Measurements from ENCODE around the gene TMEM98. TPM values are rescaled to one million over a fixed set of nuclear protein-coding genes. Genes with fewer than 3 reads are reported as not detected.
"Not testable (repeated sequence)": the region's sequence is repeated elsewhere in the genome, so short reads cannot be mapped to it uniquely, and the experiment has no call there.

TMEM98 gene
- total RNA-seq, 2 donors from 2014 or later = 0.59 to 0.76 TPM

DNA sequence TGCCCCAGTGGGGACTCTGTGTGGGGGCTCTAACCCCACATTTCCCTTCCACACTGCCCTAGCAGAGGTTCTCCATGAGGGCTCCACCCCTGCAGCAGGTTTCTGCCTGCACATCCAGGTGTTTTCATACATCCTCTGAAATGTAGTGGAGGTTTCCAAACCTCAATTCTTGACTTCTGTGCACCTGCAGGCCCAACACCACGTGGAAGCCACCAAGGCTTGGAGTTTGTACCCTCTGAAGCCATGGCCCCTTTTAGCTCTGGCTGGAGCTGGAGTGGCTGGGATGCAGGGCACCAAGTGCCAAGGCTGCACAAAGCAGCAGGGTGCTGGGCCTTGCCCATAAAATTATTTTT, 59.5 kb downstream of the TMEM98 start:
- H3K9me3 Mint-ChIP-seq; H3K27ac Mint-ChIP-seq; H3K36me3 Mint-ChIP-seq; ATAC-seq; H3K4me3 Mint-ChIP-seq; H3K4me1 Mint-ChIP-seq (ENCODE audit: low read depth in 2 of 2); DNase-seq (ENCODE audit: low spot score): not testable (repeated sequence)
- peaks cover 2 to 16% of the 10 kb centered on the region in 2 donors for H3K27me3 Mint-ChIP-seq

DNA sequence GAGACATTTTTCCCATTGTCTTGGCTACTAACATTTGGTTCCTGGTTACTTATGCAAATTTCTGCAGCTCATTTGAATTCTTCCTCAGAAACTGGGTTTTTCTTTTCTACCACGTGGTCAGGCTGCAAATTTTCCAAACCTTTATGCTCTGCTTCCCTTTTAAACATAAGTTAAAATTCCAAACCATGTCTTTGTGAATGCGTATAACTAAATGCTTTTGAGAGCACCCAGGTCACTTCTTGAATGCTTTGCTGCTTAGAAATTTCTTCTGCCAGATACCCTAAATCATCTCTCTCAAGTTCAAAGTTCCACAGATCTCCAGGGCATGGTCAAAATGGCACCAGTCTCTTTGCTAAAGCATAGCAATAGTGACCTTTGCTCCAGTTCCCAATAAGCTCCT, 59.9 kb downstream of the TMEM98 start:
- H3K27ac Mint-ChIP-seq; H3K36me3 Mint-ChIP-seq; H3K4me3 Mint-ChIP-seq; ATAC-seq; H3K9me3 Mint-ChIP-seq; H3K4me1 Mint-ChIP-seq (ENCODE audit: low read depth in 2 of 2); DNase-seq (ENCODE audit: low spot score): not testable (repeated sequence)
- H3K27me3 Mint-ChIP-seq = peaks cover 0 to 16% of the 10 kb centered on the region in 2 donors

DNA sequence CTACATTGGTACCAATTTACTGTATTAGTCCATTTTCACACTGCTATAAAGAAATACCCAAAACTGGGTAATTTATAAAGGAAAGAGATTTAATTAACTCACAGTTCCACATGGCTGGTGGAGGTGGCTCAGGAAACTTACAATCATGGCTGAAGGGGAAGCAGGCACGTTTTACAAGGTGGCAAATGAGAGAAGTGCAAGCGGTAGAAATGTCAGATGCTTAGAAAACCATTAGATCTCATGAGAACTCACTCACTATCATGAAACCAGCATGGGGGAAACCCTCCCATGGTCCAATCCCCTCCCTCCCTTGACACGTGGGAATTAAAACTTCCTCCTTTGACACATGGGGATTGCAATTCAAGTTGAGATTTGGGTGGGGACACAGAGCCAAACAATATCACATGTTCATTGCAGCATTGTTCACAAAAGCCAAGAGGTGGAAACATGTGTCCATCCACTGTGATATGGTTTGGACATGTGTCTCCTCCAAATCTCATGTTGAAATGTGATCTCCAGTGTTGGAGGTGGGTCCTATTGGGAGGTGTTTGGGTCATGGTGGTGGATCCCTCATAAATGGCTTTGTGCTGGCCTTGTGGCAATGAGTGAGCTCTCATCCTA, 60.6 kb downstream of the TMEM98 start:
- H3K27ac Mint-ChIP-seq = no peak overlapping the region
- H3K27me3 Mint-ChIP-seq = peaks cover 0 to 16% of the 10 kb centered on the region in 2 donors
- peaks cover 6% of the 10 kb centered on the region for H3K36me3 Mint-ChIP-seq
- no peaks in the 10 kb centered on the region for H3K4me1 Mint-ChIP-seq (ENCODE audit: low read depth in 2 of 2)
- DNase-seq (ENCODE audit: low spot score) (no peak), ATAC-seq (no peak)
- no peak overlapping the region for H3K4me3 Mint-ChIP-seq
- H3K9me3 Mint-ChIP-seq = peaks cover 8% of the 10 kb centered on the region

DNA sequence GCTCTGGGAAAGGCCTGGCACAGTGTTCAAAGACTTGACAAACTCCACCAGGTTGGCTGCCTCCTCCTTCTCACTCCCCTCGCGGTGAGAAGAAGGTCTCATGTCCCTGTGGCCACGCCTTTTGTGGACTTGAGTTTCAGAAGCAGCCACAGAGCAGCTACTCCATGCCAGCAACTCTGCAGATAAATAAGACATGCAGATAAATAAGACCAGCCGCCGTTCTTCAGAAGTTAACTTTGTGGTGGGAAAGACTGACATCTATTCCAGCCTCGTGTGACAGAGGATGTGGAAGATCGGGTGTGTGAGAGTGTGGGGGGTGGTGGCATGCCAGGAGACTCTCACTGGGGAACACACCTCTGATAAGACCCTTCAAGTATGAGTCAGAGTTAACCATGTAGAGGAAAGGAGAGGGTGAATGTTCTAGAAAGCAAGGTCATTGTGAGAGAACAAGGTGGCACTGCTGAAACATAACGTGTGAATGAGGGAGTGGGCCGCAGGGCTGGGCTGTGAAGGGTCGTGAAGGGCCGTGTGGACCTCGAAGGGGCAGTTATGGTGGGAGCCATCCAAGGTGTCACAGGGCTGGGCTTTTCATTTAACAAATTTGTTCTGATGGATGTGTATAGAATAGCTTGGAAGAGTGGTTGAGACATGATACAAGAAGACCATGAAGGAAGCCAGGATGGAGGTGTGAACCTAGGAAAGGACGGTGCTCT, 64.5 kb downstream of the TMEM98 start:
- DNase-seq (ENCODE audit: low spot score) = no peak
- Mint-ChIP-seq H3K4me1 (ENCODE audit: low read depth in 2 of 2) (no peaks in the 10 kb centered on the region), H3K27ac (no peak overlapping the region), H3K9me3 (peaks cover 8% of the 10 kb centered on the region), H3K36me3 (peaks cover 6% of the 10 kb centered on the region), H3K4me3 (no peak overlapping the region), H3K27me3 (peaks cover 3 to 9% of the 10 kb centered on the region in 2 donors)
- no peak for ATAC-seq

DNA sequence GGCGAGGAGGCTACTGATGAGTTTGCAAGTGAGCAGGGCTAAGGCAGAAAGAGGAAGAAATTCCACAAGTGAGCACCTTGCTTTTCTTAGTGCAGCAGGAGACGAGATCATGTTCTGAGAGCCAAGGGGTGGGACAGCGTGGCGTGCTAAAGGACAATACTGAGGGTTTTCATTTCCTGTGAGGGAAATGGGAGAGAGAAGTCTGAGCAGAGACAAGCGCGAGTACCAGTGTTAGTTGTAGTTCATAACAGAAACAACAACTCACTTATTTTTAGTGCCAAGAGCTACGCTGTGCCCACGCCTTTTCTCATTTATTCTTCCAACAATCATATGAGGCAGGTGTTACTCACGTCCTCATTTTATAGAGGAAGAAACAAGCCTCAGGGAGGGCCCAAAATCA, 66.0 kb downstream of the TMEM98 start:
- Mint-ChIP-seq H3K36me3 (peaks cover 3% of the 10 kb centered on the region), H3K27me3 (peaks cover 13 to 14% of the 10 kb centered on the region in 2 donors), H3K4me1 (ENCODE audit: low read depth in 2 of 2) (peaks cover 5% of the 10 kb centered on the region in 2 donors), H3K27ac (no peak overlapping the region), H3K9me3 (peaks cover 3% of the 10 kb centered on the region), H3K4me3 (no peak overlapping the region)
- ATAC-seq (no peak), DNase-seq (ENCODE audit: low spot score) (no peak)

Other genes with a start within 250 kb of the TMEM98 start
- 10 to 100 TPM; 25.7 to 25.8 TPM for gene MYO1D, start 51.0 kb upstream of the TMEM98 start, total RNA-seq
- gene SPACA3, start 63.7 kb downstream of the TMEM98 start, total RNA-seq = not detected

All from natural killer cell treated with Interleukin-12 subunit alpha and Interleukin-12 subunit beta and Interleukin-15 and Interleukin-18, amount 100 ng/mL, for 72 hours (primary cell).